HG02852 (cell line): ENCODE results near the gene CDH2.

Experiments used
- ATAC-seq: cut with Tn5 transposase; IDR thresholded peaks from one replicate; pipeline ENCODE4 v1.9.1; 2021; ENCODE audit warnings: mild to moderate bottlenecking, moderate library complexity; ENCODE audit not compliant: unreplicated experiment

Gene CDH2

DNA sequence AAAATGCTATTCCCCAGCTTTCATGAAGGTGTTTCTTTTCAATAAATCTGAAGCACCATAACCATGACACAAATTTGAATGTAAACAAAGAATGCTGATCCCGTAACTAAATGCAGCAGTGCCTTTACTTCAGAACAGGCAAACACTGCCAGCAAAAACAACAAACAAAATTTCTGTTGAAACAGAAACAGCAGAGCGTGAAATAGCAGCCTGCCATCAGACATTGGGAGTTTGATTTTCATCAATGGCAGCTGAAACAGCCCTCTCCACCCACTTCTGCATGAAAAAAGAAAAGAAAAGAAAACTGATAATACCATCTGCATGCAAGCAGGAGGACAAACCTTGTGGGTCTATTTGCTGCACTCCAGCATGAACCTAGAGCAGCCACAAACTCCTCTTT lies 128.3 kb downstream of the CDH2 start:
- ATAC-seq: no peak

DNA sequence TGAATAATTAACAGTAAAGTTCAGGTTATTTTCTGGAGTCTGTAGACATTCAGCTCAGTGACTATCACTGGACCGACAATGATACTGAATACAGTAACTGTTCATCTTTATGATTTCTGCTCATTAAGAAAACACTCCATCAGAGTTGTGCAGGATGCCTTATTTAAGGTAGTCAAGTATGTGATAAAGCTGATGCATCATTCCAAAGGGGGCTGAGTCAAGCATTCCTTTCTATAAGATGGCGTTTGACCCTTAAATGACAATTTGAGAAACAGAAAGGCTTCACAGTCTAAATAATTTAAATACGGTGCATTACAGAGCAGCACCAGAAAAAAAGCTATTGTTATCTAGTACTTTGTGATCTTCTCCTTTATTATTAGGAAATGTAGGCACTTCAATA lies 131.1 kb downstream of the CDH2 start:
- no peak for ATAC-seq

DNA sequence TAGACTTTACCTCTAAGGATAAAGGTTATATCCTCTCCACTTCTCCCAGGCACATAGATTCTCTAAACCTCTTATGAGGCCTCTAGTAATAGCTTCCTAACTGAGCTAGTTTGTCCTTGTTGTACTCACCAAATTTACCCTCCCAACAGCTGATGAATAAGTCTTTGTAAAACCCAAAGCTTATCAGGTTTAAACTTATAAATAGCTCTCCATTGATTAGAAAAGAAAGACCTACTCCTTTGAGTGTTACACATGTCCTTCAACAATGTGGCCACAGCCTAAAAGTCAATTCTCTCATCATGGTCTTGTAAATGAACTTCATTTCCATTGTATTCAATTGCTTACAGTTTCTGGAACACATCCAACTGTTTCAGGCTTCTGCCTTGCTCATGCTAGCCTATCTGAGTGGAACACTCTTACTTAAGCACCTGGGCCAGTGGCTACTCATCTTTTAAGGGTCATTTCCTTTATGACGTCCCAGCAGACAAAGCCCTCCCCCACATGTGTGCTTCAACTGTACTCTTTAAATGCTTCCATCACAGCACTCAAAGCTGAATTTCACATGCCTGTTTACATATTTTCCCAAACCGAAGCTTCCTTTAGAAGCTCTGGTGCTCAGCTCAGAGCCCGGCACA lies 131.6 kb downstream of the CDH2 start:
- ATAC-seq: no peak

DNA sequence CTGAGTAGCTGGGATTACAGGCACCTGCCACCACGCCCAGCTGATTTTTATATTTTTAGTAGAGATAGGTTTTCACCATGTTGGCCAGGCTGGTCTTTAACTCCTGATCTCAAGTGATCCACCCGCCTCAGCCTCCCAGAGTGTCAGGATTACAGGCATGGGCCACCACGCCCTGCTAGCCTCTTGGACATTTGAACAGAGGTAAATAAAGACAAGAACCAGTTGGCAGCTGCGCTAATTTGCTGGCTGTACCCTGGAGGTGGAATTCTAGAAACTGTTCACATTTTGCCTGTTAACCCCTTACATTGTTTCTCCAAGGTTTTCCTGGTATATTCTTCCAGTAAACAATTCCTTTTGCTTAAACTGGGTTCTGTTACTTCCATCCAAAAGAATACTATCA lies 132.9 kb downstream of the CDH2 start:
- ATAC-seq: no peak

DNA sequence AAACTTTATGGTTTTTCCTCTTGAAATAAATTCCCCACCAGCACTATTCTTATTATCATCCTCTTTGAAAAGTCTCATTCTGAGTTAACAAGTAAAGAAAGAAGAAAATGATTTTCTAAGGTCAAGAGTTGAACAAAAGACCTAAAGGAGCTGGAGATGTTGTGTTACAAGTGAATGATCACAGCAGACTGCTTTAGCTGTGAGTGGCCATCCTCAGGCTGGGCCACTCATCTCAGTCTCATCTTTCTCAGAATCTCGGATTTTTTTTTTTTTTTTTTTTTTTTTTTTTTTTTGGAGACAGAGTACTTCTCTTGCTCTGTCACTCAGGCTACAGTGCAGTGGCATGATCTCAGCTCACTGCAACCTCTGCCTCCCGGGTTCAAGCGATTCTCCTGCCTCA lies 133.3 kb downstream of the CDH2 start:
- ATAC-seq: no peak

DNA sequence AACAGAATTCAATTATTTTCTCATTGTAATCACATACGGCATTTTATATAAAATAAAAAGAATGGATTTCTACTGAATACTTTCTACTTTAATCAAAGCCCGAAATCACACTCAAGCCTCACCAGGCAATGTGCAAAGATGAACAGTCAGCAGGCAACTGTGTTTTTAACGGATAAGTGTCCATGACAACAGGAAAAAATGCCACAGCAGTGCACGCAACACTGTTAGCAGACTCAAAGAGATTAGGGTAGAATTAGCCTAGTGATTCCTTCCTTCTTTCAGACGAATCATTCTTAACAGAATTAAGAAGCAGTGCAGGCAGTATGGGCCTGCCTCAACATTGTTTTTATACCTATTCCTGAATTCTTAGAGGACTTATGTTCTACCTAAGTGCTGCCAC lies 135.6 kb downstream of the CDH2 start:
- no peak for ATAC-seq

DNA sequence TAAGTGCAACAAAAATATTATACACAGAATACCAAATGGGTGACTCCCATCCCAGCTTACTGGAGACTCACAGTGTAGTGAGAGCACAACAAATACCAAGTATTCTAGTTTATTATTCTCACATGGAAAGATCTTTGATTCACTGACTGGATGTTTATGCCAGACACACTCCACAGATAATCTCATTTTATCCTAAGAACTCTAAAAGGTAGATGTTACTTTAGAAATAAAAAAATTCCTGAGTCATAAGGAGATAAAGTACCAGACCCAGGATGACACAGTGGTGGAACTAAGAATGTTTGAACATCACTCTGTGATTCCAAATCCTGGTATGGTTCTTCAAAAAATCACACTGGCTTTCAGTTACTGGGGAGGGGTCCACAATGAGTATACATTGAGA lies 136.2 kb downstream of the CDH2 start:
- no peak for ATAC-seq

DNA sequence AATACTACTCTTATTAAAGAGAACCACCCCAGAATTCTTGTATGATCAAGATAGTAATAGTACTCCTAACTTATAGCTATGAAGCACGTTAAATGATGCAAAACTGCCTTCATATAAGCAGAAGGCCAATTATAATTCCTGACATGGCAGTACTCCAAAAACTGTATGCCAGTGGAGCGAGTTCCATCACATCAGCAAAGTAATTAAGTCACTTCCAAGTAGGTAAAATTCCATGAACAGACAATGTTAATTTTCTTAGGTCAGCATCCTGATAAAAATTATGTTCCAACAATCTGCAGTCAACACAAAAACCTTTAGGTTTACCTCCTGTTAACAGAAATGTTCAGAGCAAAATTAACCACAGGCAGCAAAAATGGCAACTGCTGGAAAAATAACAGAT lies 136.7 kb downstream of the CDH2 start:
- no peak for ATAC-seq

DNA sequence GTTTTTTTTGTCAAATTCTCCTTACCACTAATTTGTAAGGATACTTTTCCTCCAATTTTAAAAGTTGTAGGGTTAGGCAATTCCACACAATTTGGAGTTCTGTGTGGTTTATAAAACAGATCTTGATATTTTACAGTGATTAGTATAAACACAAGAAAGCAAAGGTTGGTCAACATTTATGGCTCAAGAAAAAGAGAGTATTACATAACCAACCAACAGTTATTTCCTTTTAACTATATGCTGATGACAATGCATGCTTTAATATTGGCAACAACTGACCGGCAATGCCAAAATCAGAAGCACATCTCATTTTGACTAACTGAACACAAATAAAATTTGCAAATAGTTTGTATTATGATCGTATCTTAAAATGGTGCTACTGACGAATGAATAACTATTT lies 137.2 kb downstream of the CDH2 start:
- no peak for ATAC-seq

DNA sequence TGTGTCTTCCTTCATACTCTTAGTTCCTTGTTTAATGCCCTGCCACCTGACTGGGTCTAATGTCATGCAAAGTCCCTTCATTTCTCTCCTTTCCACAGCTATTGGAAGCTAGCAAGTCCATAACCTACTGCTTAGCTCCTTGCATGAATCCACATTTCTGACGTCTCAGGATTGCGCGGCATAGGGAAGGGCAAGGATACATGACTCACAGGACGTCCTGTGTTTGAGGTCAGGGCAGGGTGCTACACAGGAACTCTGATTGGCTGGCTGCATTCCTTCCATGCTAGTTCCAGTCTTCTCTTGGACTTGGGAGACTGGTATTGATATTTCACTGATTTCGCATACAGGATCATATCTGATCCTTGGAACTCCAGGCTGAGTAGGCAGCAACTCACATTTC lies 137.9 kb downstream of the CDH2 start:
- ATAC-seq: no peak

DNA sequence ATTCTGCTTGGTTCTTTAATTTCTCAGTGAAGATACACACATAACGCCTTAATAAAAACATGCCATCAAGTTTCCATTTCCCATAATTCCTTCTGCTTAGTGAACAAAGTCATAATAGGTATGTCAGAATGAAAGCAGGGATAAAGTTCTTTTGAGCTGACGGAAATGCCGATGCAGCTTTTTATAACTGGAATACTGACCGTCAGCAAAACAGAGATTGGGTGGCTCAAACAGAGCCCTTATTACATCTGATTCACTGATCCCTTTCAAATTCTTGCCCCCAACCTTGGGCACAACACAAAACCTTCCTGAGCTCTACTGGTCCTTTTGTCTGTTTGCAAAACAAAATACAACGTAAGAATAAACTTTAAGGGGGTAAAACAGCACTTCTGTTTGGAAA lies 140.4 kb downstream of the CDH2 start:
- ATAC-seq: no peak

DNA sequence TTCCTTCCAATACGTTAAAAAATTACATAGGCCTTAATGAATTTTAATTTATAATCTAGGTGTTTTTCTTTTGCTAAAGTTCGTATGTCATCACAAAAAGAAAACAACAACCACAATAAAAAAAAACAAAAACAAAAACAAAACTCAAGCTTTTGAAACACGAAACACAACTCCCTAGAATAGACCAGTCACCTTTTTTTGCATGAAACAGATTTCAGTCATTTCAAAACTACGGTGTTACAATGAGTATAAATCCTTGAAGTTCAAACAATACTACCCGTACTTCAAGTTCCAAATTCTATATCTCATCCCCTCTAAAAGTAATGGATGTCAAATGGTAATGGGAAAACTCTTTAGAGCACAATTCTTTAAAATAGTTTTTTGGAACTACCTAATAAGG lies 142.4 kb downstream of the CDH2 start:
- ATAC-seq: no peak

DNA sequence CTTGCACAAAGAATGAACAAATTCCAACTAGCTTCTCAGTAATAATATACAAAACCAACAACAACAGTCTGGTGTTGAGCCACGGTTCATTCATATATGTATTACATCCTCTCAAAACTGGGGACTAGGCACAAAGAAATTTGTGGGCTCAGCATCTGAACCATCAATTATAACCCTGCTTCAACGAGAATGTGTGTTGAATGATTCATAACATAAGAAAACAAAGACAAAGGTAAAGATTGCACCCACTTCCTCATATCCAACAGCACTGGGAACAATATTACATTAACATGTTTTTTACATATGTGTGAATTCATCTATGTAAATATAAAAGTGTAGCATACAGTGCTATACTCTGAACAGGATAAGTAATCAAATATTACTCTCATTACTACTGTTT lies 144.8 kb downstream of the CDH2 start:
- no peak for ATAC-seq

DNA sequence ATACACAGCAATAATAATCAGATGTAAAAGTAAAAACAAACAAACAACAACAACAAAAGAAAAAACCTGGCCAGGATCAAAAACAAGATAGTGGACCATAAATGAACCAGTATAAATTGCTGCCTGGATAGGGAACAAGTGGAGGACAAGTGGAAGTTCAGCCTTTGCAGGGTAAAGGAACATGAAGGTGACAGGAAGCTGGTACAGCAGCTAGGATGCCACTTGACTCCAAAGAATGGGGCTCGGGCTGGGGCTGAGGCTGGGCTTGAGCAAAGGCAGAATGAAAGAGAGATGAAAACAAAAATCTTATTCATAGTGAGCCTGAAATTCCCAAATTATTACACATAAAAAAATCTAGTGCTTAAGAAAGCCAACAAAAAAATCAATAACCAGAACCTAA lies 146.5 kb downstream of the CDH2 start:
- no peak for ATAC-seq

DNA sequence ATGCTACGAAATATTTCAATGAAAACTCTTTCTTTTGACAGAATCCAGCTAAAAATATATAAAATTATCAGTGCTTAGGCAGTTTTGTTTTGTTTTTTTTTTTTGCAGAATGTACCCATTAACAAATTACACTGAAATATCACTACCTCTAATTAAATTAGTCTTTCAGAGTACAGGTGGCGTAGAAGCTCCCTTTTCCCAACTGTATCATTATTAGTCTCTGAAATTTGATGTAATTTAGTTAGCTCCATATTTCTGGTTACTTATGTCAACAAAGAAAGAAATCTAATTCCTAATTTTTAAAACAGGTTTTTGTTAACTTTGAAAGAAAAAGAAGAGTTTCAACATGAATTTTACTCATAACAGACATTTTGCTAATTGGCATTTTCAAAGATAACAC lies 149.2 kb downstream of the CDH2 start:
- ATAC-seq: no peak

DNA sequence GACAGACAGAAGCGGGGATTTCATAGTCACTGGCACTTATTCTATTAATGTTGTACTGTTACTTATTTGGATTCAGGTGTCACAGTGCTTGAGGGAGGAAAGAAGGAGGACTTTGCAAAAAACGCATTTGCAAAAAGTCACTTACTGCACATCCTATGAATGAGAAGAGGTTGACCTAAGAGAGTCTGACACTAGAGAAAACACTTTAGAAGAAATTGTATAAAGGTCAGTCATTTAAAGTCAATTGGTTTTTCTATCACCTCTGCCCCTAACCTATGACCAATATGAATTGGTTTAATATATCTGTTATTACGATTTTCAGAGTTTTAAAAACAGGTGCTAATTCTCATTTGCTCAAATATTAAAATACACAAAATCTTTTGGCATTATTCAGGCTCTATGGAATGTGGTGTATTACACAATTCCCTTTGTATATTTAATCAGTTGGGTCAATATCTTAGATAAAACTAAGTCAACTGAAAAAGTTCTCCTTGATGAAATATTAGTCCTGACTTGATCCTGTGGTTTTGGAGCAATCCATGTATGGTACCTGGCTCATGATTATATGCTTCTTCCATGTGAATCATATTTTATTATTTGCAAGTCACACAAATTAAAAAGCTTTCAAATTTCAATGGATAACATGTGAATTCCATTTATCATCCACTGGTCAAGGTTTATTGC lies 157.4 kb downstream of the CDH2 start:
- no peak for ATAC-seq

DNA sequence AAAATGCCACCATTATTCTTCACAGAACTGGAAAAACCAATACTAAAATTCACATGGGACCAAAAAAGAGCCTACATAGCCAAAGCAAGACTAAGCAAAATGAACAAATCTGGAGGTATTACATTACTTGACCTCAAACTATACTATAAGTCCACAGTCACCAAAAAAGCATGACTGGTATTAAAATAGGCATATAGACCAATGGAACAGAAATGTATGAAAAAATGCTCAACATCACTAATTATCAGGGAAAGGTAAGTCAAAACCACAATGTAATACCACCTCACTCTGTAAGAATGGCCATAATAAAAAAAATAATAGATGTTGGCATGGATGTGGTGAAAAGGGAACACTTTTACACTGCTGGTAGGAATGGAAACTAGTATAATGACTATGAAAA lies 158.6 kb downstream of the CDH2 start:
- ATAC-seq: no peak

DNA sequence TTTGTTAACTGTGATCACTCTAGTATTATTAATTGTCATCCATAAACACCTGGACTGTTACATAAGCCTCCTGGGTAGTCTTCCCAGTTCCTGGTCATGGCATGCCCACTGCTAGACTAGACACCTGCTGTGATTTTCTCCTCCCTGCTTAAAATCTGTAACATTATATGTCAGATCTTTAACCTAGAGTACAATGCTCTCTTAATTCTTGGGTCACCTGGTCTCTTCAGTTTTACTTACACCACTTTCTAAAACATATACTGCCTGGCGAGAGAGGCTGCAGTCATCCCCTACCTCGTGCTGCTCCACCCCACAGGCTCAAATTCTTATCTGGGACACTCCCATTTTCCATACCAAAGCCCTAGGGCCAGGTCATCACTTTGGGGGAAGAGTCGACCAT lies 161.3 kb downstream of the CDH2 start:
- no peak for ATAC-seq

DNA sequence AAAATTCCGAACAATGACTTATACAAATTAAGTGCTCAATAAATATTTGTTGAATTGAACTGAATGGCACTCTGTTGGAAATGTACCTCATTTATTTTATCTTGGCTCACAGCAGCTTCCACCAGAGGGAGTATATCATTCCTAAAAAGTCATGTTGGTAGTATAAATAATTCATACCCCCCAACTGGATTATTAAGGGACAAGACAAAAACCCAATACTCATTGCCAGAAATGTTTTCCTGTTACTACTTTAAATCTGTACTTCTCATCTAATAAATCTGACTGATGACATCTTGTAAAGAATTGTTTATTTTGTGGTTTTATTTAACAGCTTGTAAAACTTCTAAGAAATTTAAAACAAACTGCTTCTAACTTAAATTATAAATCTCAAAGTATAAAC lies 163.9 kb downstream of the CDH2 start:
- ATAC-seq: no peak

DNA sequence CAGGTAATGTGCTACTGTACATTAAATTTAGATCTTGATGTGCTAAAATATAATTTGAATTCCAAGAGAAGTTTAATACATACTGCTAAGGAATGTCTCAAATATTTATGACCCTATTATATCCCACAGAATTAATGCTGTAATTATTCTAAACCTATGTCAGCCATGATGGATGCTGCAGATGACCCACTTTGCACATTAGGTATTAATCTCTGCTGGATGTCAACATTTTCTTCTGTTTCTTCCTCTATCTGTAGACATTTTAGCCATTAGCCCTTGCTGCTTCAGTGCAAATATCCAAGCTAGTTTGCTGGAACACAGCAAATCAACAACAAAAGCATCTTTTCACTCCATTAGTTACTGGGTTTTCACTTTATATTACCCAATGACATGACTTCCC lies 164.6 kb downstream of the CDH2 start:
- no peak for ATAC-seq

DNA sequence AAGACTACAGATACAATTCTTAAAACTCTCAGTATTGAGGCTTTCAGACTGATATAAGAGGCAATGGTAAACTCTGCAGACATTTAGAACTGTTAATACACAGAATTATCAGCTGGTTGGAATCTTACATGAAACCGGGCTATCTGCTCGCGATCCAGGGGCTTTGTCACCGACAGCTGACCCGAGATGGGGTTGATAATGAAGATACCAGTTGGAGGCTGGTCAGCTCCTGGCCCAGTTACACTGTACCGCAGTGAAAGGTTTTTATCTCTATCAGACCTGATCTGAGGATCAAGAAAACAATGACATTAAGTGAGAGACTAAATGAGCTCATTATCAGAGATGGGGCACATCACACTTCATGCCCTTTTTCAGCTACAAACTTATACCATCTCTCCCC lies 167.3 kb downstream of the CDH2 start:
- ATAC-seq: no peak

DNA sequence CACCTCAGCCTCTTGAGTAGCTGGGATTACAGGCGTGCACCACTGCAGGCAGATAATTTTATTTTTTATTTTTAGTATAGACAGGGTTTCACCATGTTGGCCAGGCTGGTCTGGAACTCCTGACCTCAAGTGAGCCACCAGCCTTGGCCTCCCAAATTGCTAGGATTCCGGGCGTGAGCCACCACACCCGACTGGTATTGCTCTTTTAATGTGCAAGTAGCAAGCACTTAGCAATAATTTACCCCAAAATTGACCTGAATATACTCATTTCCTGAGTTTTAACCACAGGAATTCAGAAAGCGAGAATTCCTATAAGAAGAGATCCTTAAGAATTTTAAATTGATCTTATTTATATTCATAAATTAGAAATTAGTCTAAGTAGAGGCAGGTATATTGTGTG lies 169.1 kb downstream of the CDH2 start:
- ATAC-seq: no peak

DNA sequence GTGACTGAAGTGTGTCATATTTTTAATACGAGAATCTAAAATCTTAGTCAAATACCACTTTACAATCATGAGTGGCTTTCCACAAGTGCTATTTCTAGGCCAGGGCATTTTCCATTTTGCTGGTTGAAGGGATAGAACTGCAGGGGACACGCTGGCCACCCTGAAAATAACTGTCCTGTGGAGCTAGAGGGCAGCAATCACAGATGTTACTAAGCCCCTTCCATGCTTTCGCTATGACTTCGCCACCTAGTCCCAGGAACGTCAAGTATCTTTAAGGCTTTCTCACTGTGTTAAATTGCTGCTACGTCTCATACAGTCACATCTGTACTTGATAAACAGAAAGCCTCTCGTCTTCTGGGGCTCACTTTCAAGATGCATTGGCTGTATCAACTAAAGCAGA lies 171.8 kb downstream of the CDH2 start:
- ATAC-seq: no peak
